CD4-positive, alpha-beta T cell treated with Interleukin-4 for 1 hour (primary cell): ENCODE data around the gene ZNF81.
A peak's percentile ranks its signal among the peaks of the same experiment; 100 is the strongest.
"Not testable (repeated sequence)": the region's sequence is repeated elsewhere in the genome, so short reads cannot be mapped to it uniquely, and the experiment has no call there.

Experiments used
- DNase-seq, 2 donors: peaks; one replicate each; pipeline ENCODE4 v3.0.0-alpha.2; 2020 to 2022

The ZNF81 gene

GRCh38 chrX:47846040-47846439, 9.3 kb downstream of the ZNF81 start:
- no peak for DNase-seq

- no peak for DNase-seq
These were observed 13.1 kb downstream of the ZNF81 start for GRCh38 chrX:47849778-47850177.

- DNase-seq = not testable (repeated sequence)
These were observed 13.7 kb downstream of the ZNF81 start for GRCh38 chrX:47850389-47850788.

- no peak for DNase-seq
These were observed 14.2 kb downstream of the ZNF81 start for GRCh38 chrX:47850901-47851300.

GRCh38 chrX:47854474-47854873, 17.8 kb downstream of the ZNF81 start:
- DNase-seq = peak; percentile 27 to 28

GRCh38 chrX:47859686-47860085, 23.0 kb downstream of the ZNF81 start:
- no peak for DNase-seq

- DNase-seq = no peak
These were observed 26.0 kb downstream of the ZNF81 start for GRCh38 chrX:47862680-47863079.

GRCh38 chrX:47863187-47863586, 26.5 kb downstream of the ZNF81 start:
- no peak for DNase-seq

GRCh38 chrX:47864300-47864699, 27.6 kb downstream of the ZNF81 start:
- no peak for DNase-seq

GRCh38 chrX:47864785-47865184, 28.1 kb downstream of the ZNF81 start:
- DNase-seq = no peak

GRCh38 chrX:47873123-47873522, 36.4 kb downstream of the ZNF81 start:
- no peak for DNase-seq

- DNase-seq = no peak
These were observed 40.6 kb downstream of the ZNF81 start for GRCh38 chrX:47877327-47877726.

- DNase-seq = no peak
These were observed 41.5 kb downstream of the ZNF81 start for GRCh38 chrX:47878198-47878597.

- no peak for DNase-seq
These were observed 42.8 kb downstream of the ZNF81 start for GRCh38 chrX:47879463-47879862.

GRCh38 chrX:47880927-47881326, 44.2 kb downstream of the ZNF81 start:
- DNase-seq = no peak

GRCh38 chrX:47885501-47885900, 48.8 kb downstream of the ZNF81 start:
- DNase-seq = no peak

- no peak for DNase-seq
These were observed 61.3 kb downstream of the ZNF81 start for GRCh38 chrX:47898024-47898423.

- no peak for DNase-seq
These were observed 64.1 kb downstream of the ZNF81 start for GRCh38 chrX:47900833-47901232.

GRCh38 chrX:47902161-47902560, 65.5 kb downstream of the ZNF81 start:
- no peak for DNase-seq

GRCh38 chrX:47915886-47916493, 79.3 kb downstream of the ZNF81 start:
- DNase-seq = no peak

GRCh38 chrX:47918274-47918673, 81.6 kb downstream of the ZNF81 start:
- DNase-seq = no peak

- no peak for DNase-seq
These were observed 90.5 kb downstream of the ZNF81 start for GRCh38 chrX:47927212-47927611.

- not testable (repeated sequence) for DNase-seq
These were observed 95.3 kb downstream of the ZNF81 start for GRCh38 chrX:47931970-47932369.

- DNase-seq = no peak
These were observed 97.2 kb downstream of the ZNF81 start for GRCh38 chrX:47933946-47934345.

GRCh38 chrX:47936224-47936939, 99.7 kb downstream of the ZNF81 start:
- peak in 1 of 2 donors; percentile 0 for DNase-seq
